ENCODE data around the gene RGMA.

Gene RGMA

GRCh38 chr15:92989470-92989869 lies 99.5 kb downstream of the RGMA start:
- no peak for TF ChIP-seq Cebpa-rat (IDR thresholded peaks at IDR 0.05)
- Histone ChIP-seq H3K27ac (peak overlapping the region in 1 of 11 experiments; percentile 11; a peak in 1 of 22 replicates), H3K36me3 (peaks cover 93 to 100% (median 96%) of the 10 kb centered on the region in 11 experiments), H3K4me3 (no peak overlapping the region), H3K4me2 (no peak overlapping the region), H3K9ac (no peak overlapping the region), H3K27me3 (no peaks in the 10 kb centered on the region), H3K9me3 (replicated peaks in 1 of 11) (no peaks in the 10 kb centered on the region), H3K4me1 (0 out of 20 replicates have a peak, but pooled peaks cover 0 to 9% (median 0%) of the 10 kb centered on the region in 10 experiments), H4K20me1 (peaks cover 0 to 93% (median 18%) of the 10 kb centered on the region in 11 experiments; a peak in 13 of 22 replicates)
